NT2/D1 (cell line): Measurements from ENCODE around the gene HK1.
"Not testable (repeated sequence)": the region's sequence is repeated elsewhere in the genome, so short reads cannot be mapped to it uniquely, and the experiment has no call there.

Source experiments
- DNase-seq: peaks from one replicate; pipeline ENCODE4 v3.0.0-alpha.2; 2011; ENCODE audit warnings: low read depth, low spot score
- H3K27me3 ChIP-seq: 2 replicates; pipeline ENCODE4 v1.6.0; 2011; ENCODE audit warnings: mild to moderate bottlenecking; ENCODE audit not compliant: insufficient read length, insufficient read depth
- H3K36me3 ChIP-seq: 2 replicates; pipeline ENCODE4 v1.6.1; 2011; ENCODE audit warnings: mild to moderate bottlenecking, low read length, mixed read lengths; ENCODE audit not compliant: insufficient read depth, insufficient read length
- H3K4me1 ChIP-seq: 2 replicates; pipeline ENCODE4 v1.5.1; 2011; ENCODE audit not compliant: insufficient read depth, insufficient read length
- H3K4me3 ChIP-seq: 2 replicates; pipeline ENCODE4 v1.5.1; 2011; ENCODE audit warnings: low read depth; ENCODE audit not compliant: insufficient read length
- H3K9ac ChIP-seq: 2 replicates; pipeline ENCODE4 v1.6.0; 2011; ENCODE audit warnings: low read depth; ENCODE audit not compliant: insufficient read length
- H3K9me3 ChIP-seq: 2 replicates; pipeline ENCODE4 v1.5.1; 2011; ENCODE audit warnings: mild to moderate bottlenecking, low read length; ENCODE audit not compliant: insufficient read depth
- SUZ12 ChIP-seq: IDR thresholded peaks from 2 replicates; pipeline ENCODE4 v1.6.1; 2011; ENCODE audit not compliant: insufficient read length, insufficient read depth; ENCODE audit errors: extremely low read depth
- YY1 ChIP-seq: IDR thresholded peaks from 2 replicates; pipeline ENCODE4 v1.6.1; 2011; ENCODE audit not compliant: insufficient read length, insufficient read depth
- ZNF274 ChIP-seq: IDR thresholded peaks from 2 replicates; pipeline ENCODE4 v1.6.1; 2011; ENCODE audit warnings: mild to moderate bottlenecking, low read depth, low read length

Gene HK1

DNA sequence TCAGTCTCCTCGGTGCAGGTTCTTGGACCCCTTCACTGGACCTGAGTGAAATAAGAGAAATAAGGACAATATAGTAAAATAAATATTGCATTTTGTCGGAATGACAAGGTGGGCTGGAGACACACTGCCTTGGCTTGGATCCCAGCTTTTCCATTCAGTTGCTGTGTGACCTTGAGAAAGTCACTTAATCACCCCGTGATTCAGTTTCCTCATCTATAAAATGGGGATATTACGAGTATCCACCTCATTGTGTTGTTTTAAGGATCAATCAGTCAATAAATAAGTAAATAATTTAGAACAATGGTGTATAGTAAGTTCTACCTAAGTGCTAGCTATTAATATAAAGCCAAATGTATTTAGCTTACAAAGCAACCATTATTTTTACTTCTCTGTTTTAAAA lies 29.1 kb downstream of the HK1 start:
- Histone ChIP-seq H3K9ac (no peak overlapping the region), H3K4me3 (no peak overlapping the region), H3K4me1 (peaks cover 2% of the 10 kb centered on the region), H3K36me3 (no peaks in the 10 kb centered on the region), H3K27me3 (no peaks in the 10 kb centered on the region), H3K9me3 (no peaks in the 10 kb centered on the region)
- DNase-seq: no peak
- TF ChIP-seq YY1 (no peak), SUZ12 (no peak), ZNF274 (no peak)

DNA sequence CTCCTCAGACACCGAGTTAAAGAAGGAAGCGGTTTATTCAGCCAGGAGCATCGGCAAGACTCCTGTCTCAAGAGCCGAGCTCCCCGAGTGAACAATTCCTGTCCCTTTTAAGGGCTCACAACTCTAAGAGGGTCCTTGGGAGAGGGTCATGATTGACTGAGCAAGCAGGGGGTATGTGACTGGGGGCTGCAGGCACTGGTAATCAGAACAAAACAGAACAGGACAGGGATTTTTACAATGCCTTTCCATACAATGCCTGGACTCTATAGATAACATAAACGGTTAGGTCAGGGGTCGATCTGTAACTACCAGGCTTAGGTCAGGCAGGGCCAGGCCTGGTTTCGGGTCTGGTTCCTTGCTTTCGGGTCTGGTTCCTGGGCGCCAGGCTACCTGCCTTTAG lies 30.0 kb downstream of the HK1 start:
- H3K4me3 ChIP-seq, H3K9me3 ChIP-seq, H3K4me1 ChIP-seq, DNase-seq, H3K36me3 ChIP-seq, H3K9ac ChIP-seq, H3K27me3 ChIP-seq: not testable (repeated sequence)

DNA sequence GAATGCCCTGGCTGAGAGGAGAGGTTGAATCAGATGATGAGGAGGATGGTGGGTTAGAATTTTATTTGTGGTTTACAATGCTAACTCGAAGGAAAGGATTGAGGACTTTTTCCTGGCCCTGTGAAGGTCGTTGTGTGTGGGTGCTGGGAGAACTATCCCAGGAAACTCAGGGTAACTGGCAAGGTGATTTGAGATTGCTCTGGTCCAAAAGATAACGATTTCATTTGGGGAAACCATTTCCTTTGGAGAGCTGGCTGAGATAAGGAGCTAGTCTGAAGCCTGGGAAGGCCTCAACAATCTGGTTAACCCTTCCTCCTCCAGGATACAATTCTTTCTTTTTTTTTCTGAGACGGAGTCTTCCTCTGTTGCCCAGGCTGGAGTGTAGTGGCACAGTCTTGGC lies 33.0 kb downstream of the HK1 start:
- DNase-seq: no peak
- no peak overlapping the region for H3K4me3 ChIP-seq
- H3K4me1 ChIP-seq: peaks cover 4% of the 10 kb centered on the region
- H3K9me3 ChIP-seq: no peaks in the 10 kb centered on the region
- TF ChIP-seq ZNF274: no peak
- no peak for TF ChIP-seq YY1
- no peaks in the 10 kb centered on the region for H3K36me3 ChIP-seq
- no peaks in the 10 kb centered on the region for H3K27me3 ChIP-seq
- H3K9ac ChIP-seq: no peak overlapping the region

DNA sequence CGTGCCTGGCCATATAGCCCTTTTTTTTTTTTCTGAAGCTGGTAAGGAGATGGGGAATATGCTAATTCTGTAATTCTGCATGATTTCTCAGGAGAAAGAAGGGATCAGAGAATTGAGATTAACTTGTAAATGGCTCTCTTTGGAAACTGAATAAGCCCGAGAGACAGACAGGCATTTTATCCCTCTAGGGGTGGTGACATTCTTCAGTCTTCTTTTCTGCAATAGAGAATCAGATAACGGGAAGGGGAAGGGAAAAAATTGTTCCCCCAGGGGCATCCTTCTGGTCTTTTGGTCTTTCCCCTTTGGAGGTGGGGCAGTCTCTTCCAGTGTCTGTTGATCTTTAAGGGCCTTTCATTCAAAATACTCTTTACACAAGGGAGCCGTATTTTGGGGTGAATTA lies 34.2 kb downstream of the HK1 start:
- Histone ChIP-seq H3K4me3 (no peak overlapping the region), H3K9ac (no peak overlapping the region), H3K27me3 (no peaks in the 10 kb centered on the region), H3K4me1 (peaks cover 8% of the 10 kb centered on the region), H3K36me3 (no peaks in the 10 kb centered on the region), H3K9me3 (no peaks in the 10 kb centered on the region)
- no peak for DNase-seq
- TF ChIP-seq ZNF274 (no peak), SUZ12 (no peak), YY1 (no peak)

DNA sequence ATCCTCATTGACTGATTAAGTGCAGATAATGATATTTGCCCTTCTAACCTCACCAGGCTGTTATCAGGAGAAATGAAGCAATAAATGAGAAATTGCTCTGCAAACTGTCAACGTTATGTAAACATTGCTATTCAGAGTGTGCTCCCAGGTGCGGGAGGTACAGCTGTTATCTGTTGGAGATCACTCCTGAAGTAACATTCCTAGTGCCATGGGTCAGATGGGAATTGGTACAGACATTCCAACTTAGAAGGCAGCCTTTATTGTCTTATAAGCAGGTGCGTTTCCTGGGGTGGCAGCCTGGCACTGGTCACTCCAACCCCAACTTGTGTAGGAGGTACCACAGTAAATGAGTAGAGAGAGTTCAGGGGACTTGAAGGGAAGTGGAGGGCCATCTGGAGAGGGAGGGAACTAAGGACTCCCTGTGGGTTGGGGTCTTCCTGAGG lies 36.8 kb downstream of the HK1 start:
- TF ChIP-seq ZNF274 (no peak), YY1 (no peak), SUZ12 (no peak)
- Histone ChIP-seq H3K36me3 (peaks cover 2% of the 10 kb centered on the region), H3K9me3 (no peaks in the 10 kb centered on the region), H3K27me3 (no peaks in the 10 kb centered on the region), H3K4me1 (peaks cover 11% of the 10 kb centered on the region), H3K4me3 (no peak overlapping the region), H3K9ac (no peak overlapping the region)
- no peak for DNase-seq

DNA sequence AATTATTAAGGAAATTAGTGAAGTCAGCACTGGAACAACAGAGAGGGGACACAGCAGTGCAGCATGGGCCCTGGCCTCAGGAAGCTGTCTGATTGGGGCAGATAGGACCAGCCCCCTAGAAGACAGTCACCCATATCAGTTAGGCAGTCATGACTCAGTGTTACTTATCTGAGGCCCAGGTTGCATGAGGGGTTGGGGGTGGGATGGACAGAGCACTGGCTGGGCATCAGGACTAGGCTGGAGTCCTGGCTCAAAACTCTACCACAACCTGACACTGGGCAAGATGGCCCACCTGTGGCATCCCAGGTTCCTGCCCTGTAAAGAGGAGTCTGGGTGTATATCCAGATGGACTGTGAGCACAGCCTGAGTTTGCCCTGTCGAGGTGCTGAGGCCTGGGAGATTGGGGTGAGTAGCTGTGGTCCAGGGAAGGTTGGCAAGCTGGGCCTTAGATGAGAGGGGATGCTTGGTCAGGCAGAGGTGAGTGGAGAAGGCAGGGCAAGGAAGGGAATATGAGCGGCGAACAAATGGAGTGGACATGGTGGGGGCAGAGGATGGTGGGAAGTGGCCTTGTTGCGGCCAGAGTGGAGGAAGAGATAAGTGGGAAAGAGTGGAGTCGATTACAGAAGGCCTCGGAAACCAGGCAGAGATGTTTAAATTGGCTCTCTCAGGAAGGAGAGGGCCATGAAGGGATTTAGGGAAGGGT lies 37.5 kb downstream of the HK1 start:
- Histone ChIP-seq H3K9ac (no peak overlapping the region), H3K27me3 (no peaks in the 10 kb centered on the region)
- DNase-seq: no peak

DNA sequence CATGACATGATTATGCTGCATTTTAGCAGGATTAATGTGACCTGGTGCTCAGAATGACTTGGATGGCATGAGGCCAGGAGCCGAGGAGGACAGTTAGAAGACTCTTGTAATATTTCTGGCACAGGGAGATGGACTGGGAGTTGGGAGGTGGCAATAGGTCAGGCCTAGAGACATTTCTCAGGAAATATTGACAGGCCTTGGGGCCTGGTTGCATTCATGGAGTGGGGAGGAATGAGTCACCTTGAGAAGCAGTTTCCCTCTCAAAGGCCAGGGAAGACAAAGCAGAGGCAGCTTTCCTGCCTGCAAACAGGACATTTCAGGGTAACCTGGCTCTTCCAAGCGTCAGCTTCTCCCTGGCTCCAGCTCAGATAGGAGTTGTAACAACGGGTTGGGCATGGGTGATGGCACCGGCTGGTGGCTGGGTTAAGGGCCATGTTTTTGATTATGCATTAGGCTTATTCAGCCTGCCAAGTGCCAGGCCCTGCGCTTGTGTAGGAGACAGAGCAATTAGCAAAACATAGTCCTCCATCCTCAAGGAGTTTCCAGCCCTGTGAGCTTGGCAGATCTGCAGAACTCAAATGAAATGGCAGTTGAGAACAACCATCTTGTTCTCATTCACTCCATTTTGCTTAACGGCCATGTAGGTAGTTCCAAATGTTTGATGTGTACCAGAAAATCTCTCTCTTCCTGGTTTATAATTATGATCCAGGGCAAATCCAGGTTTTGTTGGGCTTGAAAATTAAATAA lies 38.2 kb downstream of the HK1 start:
- no peak for DNase-seq
- TF ChIP-seq SUZ12 (no peak), ZNF274 (no peak), YY1 (no peak)
- Histone ChIP-seq H3K4me1 (peaks cover 17% of the 10 kb centered on the region), H3K9ac (peak overlapping the region; percentile 44), H3K9me3 (no peaks in the 10 kb centered on the region), H3K27me3 (no peaks in the 10 kb centered on the region), H3K4me3 (no peak overlapping the region), H3K36me3 (peaks cover 14% of the 10 kb centered on the region)

More for the DNA sequence above, 37.5 kb downstream of the HK1 start:
- Histone ChIP-seq H3K9me3 (no peaks in the 10 kb centered on the region), H3K4me1 (peaks cover 15% of the 10 kb centered on the region), H3K36me3 (peaks cover 8% of the 10 kb centered on the region), H3K4me3 (no peak overlapping the region)
- TF ChIP-seq SUZ12: no peak
- no peak for TF ChIP-seq YY1
- no peak for TF ChIP-seq ZNF274
